GM12878 (cell line): ENCODE measurements around the gene FAM193A. TPM values are rescaled to one million over a fixed set of nuclear protein-coding genes. Genes with fewer than 3 reads are reported as not detected.

Source experiments
- CEBPB ChIP-seq, 2 experiments: fragments of 150-350 bp in 1 of 2; IDR thresholded peaks; 2 replicates each; pipeline ENCODE4 v1.6.1; 2012 to 2014; ENCODE audit warnings: low read depth in 2 of 2, low read length in 2 of 2, borderline replicate concordance in 1 of 2, inconsistent platforms in 1 of 2
- CHD4 ChIP-seq: fragments of 200-600 bp; sonication (generic); IDR thresholded peaks from 2 replicates; pipeline ENCODE4 v1.6.1; 2016; ENCODE audit warnings: mild to moderate bottlenecking
- CREB1 ChIP-seq: IDR thresholded peaks from 2 replicates; pipeline ENCODE4 v1.6.1; 2012; ENCODE audit warnings: low read depth, mild to moderate bottlenecking, inconsistent platforms
- IKZF1 ChIP-seq: fragments of 450-650 bp; conservative IDR thresholded peaks from 2 replicates; pipeline ENCODE4 v1.6.1; 2017; ENCODE audit warnings: antibody characterized with exemption, mild to moderate bottlenecking
- LARP7 ChIP-seq: fragments of 450-650 bp; IDR thresholded peaks from 2 replicates; pipeline ENCODE4 v1.6.1; 2017; ENCODE audit warnings: mild to moderate bottlenecking
- MTA2 ChIP-seq: fragments of 450-650 bp; IDR thresholded peaks from 2 replicates; pipeline ENCODE4 v1.6.1; 2016; ENCODE audit warnings: low read depth, mild to moderate bottlenecking, moderate library complexity
- NFIC ChIP-seq: IDR thresholded peaks from 2 replicates; pipeline ENCODE4 v1.6.1; 2012; ENCODE audit warnings: low read depth, mild to moderate bottlenecking, inconsistent platforms, low read length, moderate library complexity
- NR2F1 ChIP-seq: fragments of 450-650 bp; conservative IDR thresholded peaks from 2 replicates; pipeline ENCODE4 v1.6.1; 2017; ENCODE audit warnings: mild to moderate bottlenecking
- PML ChIP-seq: IDR thresholded peaks from 2 replicates; pipeline ENCODE4 v1.6.1; 2012; ENCODE audit warnings: low read length, inconsistent platforms
- RAD51 ChIP-seq: fragments of 450-650 bp; IDR thresholded peaks from 2 replicates; pipeline ENCODE4 v1.6.1; 2016; ENCODE audit warnings: moderate library complexity, mild to moderate bottlenecking, inconsistent platforms
- RBBP5 ChIP-seq: fragments of 200-600 bp; sonication (generic); conservative IDR thresholded peaks from 2 replicates; pipeline ENCODE4 v1.6.1; 2016
- RUNX3 ChIP-seq: IDR thresholded peaks from 2 replicates; pipeline ENCODE4 v1.6.1; 2012; ENCODE audit warnings: low read length, inconsistent platforms
- TAF1 ChIP-seq: IDR thresholded peaks from 2 replicates; pipeline ENCODE4 v1.6.1; 2011; ENCODE audit warnings: mild to moderate bottlenecking, low read depth, low read length, borderline replicate concordance
- TCF3 ChIP-seq: IDR thresholded peaks from 2 replicates; pipeline ENCODE4 v1.6.1; 2012; ENCODE audit warnings: low read depth, mild to moderate bottlenecking, low read length, borderline replicate concordance; ENCODE audit not compliant: insufficient read depth
- ZNF24 ChIP-seq: fragments of 450-650 bp; IDR thresholded peaks from 2 replicates; pipeline ENCODE4 v1.6.1; 2017; ENCODE audit warnings: antibody characterized with exemption, mild to moderate bottlenecking
- polyA plus RNA-seq, 11 experiments: library from polyadenylated mRNA; depleted of rRNA in 4 of 11; unstranded in 6 of 11; stranded (reverse) in 5 of 11; fragments of >200 nt; fragmentation: Nextera tagmentation in 4 of 11; fragmentation: Illumina TruSeq in 1 of 11; extraction: Ambion mirVana in 4 of 11; extraction: Trizol in 1 of 11; gene quantifications; 1 replicate in 1 of 11; 2 replicates in 10 of 11; pipeline versions ENCODE4 v1.2.1 to v1.2.3, GENCODE V29; 2011 to 2016; ENCODE audit warnings: inconsistent platforms in 2 of 11, missing spikeins in 2 of 11, low read depth in 1 of 11
- total RNA-seq, 4 experiments: library from RNA; depleted of rRNA in 3 of 4; stranded (reverse); fragments of >200 nt in 3 of 4; fragmentation: Illumina TruSeq in 1 of 4; extraction: Trizol in 1 of 4; gene quantifications; 2 replicates each; pipeline versions ENCODE4 v1.2.1 to v1.2.3, GENCODE V29; 2013 to 2021
- TF ChIP-seq, protein P1 (sequence below): fragments of 450-650 bp; IDR thresholded peaks from 2 replicates; pipeline ENCODE4 v1.6.1; 2016; ENCODE audit warnings: mild to moderate bottlenecking
- TF ChIP-seq, protein P2 (sequence below): IDR thresholded peaks from 2 replicates; pipeline ENCODE4 v1.6.1; 2012; ENCODE audit warnings: mild to moderate bottlenecking, low read depth, low read length
- TF ChIP-seq, protein P3 (sequence below): fragments of 150-350 bp; IDR thresholded peaks from 2 replicates; pipeline ENCODE4 v1.6.1; 2016; ENCODE audit warnings: low read depth, low read length
- TF ChIP-seq, protein P4 (sequence below): IDR thresholded peaks from 2 replicates; pipeline ENCODE4 v1.6.1; 2012; ENCODE audit warnings: low read depth, low read length, improper control_type of control experiment

Gene FAM193A
- total and polyA plus RNA-seq, 10 of the 15 experiments (the other 5 are each of a cell fraction or from before 2014, with no cell fraction given), result 0.52 to 23.3 (median 7.4) TPM

DNA sequence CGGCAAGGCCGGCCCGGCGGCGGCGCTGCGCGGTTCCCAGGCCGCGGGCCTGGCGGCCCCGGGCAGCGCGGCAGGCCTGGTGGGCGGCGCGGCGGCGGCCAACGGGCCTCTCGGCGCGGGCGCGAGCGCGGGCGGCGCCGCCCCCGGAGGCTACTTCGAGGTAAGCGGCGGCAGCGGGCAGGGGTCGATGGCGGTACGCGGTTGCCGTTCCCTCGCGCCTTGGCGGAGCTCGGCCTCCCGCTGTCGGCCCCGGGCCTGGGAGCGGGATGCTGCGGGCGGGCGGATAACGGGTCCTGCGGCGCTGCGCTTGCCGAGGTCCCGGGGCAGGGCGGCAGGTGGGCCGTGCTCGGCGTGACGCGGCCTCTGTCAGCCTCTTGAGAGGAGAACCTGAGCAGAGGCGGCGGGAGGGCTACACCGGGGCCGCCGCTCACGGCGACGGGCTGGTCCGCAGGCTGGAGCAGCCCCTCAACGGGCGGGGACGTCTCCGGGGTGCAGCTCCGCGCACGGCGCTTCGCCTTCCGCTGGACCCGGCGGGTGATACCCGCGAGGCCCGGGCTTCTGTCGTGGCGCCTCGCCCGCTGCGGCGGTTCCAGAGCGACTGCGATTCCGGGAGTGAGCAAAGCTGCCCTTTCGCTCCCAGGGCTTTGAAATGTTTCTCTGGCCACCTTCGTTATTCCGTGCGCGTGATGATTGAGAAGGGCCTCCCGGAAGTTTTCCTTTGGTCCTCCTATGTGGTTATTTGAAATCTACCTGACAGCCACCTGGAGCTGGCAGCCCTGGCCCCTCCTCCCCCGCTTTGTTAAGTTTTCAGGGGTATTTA lies 774 bp downstream of the FAM193A start (continued):
- TF ChIP-seq, protein P1, sequence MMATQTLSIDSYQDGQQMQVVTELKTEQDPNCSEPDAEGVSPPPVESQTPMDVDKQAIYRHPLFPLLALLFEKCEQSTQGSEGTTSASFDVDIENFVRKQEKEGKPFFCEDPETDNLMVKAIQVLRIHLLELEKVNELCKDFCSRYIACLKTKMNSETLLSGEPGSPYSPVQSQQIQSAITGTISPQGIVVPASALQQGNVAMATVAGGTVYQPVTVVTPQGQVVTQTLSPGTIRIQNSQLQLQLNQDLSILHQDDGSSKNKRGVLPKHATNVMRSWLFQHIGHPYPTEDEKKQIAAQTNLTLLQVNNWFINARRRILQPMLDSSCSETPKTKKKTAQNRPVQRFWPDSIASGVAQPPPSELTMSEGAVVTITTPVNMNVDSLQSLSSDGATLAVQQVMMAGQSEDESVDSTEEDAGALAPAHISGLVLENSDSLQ, result 0 out of 2 replicates have a peak, but pooled peaks have one; percentile 7
- TF ChIP-seq LARP7 (peak; percentile 88), ZNF24 (no peak), NFIC (no peak), MTA2 (no peak), TCF3 (no peak), CEBPB (IDR thresholded peaks at IDR 0.05; ENCODE audit: borderline replicate concordance in 1 of 2, low read depth in 2 of 2, low read length in 2 of 2) (no peak), NR2F1 (0 out of 2 replicates have a peak, but pooled peaks have one; percentile 26), PML (no peak), CREB1 (no peak), RAD51 (no peak), CHD4 (no peak), RUNX3 (peak; percentile 40; the same call in 1 of the 2 replicates), TAF1 (peak; percentile 26; the same call in 1 of the 2 replicates), RBBP5 (no peak), IKZF1 (peak; percentile 58)
- TF ChIP-seq, protein P2, sequence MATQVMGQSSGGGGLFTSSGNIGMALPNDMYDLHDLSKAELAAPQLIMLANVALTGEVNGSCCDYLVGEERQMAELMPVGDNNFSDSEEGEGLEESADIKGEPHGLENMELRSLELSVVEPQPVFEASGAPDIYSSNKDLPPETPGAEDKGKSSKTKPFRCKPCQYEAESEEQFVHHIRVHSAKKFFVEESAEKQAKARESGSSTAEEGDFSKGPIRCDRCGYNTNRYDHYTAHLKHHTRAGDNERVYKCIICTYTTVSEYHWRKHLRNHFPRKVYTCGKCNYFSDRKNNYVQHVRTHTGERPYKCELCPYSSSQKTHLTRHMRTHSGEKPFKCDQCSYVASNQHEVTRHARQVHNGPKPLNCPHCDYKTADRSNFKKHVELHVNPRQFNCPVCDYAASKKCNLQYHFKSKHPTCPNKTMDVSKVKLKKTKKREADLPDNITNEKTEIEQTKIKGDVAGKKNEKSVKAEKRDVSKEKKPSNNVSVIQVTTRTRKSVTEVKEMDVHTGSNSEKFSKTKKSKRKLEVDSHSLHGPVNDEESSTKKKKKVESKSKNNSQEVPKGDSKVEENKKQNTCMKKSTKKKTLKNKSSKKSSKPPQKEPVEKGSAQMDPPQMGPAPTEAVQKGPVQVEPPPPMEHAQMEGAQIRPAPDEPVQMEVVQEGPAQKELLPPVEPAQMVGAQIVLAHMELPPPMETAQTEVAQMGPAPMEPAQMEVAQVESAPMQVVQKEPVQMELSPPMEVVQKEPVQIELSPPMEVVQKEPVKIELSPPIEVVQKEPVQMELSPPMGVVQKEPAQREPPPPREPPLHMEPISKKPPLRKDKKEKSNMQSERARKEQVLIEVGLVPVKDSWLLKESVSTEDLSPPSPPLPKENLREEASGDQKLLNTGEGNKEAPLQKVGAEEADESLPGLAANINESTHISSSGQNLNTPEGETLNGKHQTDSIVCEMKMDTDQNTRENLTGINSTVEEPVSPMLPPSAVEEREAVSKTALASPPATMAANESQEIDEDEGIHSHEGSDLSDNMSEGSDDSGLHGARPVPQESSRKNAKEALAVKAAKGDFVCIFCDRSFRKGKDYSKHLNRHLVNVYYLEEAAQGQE, result no peak
- TF ChIP-seq, protein P3, sequence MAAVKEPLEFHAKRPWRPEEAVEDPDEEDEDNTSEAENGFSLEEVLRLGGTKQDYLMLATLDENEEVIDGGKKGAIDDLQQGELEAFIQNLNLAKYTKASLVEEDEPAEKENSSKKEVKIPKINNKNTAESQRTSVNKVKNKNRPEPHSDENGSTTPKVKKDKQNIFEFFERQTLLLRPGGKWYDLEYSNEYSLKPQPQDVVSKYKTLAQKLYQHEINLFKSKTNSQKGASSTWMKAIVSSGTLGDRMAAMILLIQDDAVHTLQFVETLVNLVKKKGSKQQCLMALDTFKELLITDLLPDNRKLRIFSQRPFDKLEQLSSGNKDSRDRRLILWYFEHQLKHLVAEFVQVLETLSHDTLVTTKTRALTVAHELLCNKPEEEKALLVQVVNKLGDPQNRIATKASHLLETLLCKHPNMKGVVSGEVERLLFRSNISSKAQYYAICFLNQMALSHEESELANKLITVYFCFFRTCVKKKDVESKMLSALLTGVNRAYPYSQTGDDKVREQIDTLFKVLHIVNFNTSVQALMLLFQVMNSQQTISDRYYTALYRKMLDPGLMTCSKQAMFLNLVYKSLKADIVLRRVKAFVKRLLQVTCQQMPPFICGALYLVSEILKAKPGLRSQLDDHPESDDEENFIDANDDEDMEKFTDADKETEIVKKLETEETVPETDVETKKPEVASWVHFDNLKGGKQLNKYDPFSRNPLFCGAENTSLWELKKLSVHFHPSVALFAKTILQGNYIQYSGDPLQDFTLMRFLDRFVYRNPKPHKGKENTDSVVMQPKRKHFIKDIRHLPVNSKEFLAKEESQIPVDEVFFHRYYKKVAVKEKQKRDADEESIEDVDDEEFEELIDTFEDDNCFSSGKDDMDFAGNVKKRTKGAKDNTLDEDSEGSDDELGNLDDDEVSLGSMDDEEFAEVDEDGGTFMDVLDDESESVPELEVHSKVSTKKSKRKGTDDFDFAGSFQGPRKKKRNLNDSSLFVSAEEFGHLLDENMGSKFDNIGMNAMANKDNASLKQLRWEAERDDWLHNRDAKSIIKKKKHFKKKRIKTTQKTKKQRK, result no peak
- TF ChIP-seq, protein P4, sequence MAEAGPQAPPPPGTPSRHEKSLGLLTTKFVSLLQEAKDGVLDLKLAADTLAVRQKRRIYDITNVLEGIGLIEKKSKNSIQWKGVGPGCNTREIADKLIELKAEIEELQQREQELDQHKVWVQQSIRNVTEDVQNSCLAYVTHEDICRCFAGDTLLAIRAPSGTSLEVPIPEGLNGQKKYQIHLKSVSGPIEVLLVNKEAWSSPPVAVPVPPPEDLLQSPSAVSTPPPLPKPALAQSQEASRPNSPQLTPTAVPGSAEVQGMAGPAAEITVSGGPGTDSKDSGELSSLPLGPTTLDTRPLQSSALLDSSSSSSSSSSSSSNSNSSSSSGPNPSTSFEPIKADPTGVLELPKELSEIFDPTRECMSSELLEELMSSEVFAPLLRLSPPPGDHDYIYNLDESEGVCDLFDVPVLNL, result no peak
